ENCODE measurements around the gene CD109. TPM values are rescaled to one million over a fixed set of nuclear protein-coding genes. Genes with fewer than 3 reads are reported as not detected.
A peak's percentile ranks its signal among the peaks of the same experiment; 100 is the strongest.
"Not testable (repeated sequence)": the region's sequence is repeated elsewhere in the genome, so short reads cannot be mapped to it uniquely, and the experiment has no call there.

The CD109 gene
- total RNA-seq, 3 donors from 2014 or later: 10.2 to 16.8 (median 13.3) TPM

DNA sequence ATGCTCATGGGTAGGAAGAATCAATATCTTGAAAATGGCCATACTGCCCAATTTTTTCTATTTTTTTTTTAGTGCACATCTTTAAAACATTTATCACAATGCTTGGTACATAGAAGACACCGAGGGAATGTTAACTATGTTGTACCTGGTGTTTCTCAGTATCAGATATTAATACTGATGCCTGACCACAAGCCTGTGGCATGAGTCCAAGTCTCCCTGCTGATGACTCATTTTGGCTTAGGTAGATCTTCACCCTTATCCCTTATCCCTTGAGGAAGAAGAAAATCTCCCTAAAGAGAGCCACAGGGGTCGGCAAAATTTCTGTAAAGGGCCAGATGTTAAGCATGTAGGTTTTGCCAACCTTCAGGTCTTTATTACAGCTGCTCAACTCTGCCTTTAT, 14.5 kb downstream of the CD109 start:
- Histone ChIP-seq H3K4me1 (no peaks in the 10 kb centered on the region), H3K27me3 (no peaks in the 10 kb centered on the region), H3K9me3 (no peaks in the 10 kb centered on the region), H3K4me3 (no peak overlapping the region), H3K27ac (no peak overlapping the region), H3K36me3 (no peaks in the 10 kb centered on the region)
- no peak for TF ChIP-seq POLR2AphosphoS5 (IDR thresholded peaks at IDR 0.05)
- no peak for TF ChIP-seq POLR2A (IDR thresholded peaks at IDR 0.05)
- no peak for TF ChIP-seq CTCF (IDR thresholded peaks at IDR 0.05)
- intact Hi-C loops (cut with DNase I; ENCODE audit: low total_unique reads): no loop called here
- peak in 1 of 2 donors; percentile 26 for DNase-seq (ENCODE audit: low spot score in 2 of 2)

DNA sequence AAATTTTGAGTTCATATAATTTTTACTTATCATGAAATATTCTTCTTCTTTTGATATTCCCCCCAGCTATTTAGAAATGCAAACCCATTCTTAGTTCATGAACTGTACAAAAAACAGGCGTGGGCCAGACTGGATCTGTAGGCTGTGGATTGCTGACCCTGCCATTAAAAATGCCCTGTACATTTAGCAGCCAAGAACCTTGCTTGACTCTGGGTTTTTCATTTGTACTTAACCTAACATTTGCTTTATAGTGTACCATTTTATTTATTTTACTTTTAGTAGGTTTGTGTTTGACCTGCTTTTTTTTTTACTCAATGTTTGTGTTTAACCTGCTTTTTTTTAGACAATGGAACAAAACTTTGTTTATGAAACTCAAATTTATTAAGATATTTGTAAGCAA, 14.9 kb downstream of the CD109 start:
- Histone ChIP-seq H3K27ac (no peak overlapping the region), H3K4me1 (no peaks in the 10 kb centered on the region)
- TF ChIP-seq POLR2A (IDR thresholded peaks at IDR 0.05): no peak
- no peak for TF ChIP-seq POLR2AphosphoS5 (IDR thresholded peaks at IDR 0.05)
- TF ChIP-seq CTCF (IDR thresholded peaks at IDR 0.05): no peak

DNA sequence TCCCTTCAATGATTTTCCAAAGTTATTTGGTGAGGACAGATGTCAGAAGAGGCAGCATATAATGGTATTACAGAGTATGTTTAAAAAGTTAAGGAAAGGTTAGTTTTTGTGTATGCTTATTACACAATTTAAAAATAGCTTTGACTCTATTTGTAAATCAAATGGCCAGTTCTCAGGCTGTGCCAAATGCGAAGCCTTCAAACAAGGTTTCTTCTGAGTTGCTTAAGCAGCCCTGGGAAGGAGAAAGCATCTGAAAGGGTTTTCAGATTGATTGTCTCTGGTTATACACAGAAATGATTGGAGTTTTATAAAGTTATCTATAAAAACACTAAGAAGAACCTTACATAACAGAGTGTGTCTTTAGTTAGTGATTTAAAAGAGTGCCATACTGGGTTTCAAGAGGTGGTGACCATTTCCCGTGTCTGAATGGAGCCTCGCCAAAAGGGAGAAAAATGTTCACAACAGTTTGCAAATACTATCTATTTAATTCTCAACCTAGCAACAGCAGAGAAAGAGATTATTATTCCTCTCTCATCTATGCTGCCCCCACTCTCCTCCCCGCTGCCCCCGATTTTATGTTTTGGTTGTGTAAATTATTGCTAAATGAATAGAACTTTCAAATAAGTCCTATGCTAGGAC, 16.7 kb downstream of the CD109 start:
- intact Hi-C loops (cut with DNase I; ENCODE audit: low total_unique reads): no loop called here
- Histone ChIP-seq H3K4me3 (no peak overlapping the region), H3K27me3 (no peaks in the 10 kb centered on the region), H3K4me1 (no peaks in the 10 kb centered on the region), H3K36me3 (no peaks in the 10 kb centered on the region), H3K27ac (no peak overlapping the region), H3K9me3 (no peaks in the 10 kb centered on the region)
- no peak for DNase-seq (ENCODE audit: low spot score in 2 of 2)
- TF ChIP-seq POLR2A (IDR thresholded peaks at IDR 0.05) (no peak), POLR2AphosphoS5 (IDR thresholded peaks at IDR 0.05) (no peak), CTCF (IDR thresholded peaks at IDR 0.05) (no peak)

More for the DNA sequence above, 14.9 kb downstream of the CD109 start:
- Histone ChIP-seq H3K27me3 (no peaks in the 10 kb centered on the region), H3K36me3 (no peaks in the 10 kb centered on the region), H3K9me3 (no peaks in the 10 kb centered on the region), H3K4me3 (no peak overlapping the region)
- intact Hi-C loops (cut with DNase I; ENCODE audit: low total_unique reads): no loop called here
- no peak for DNase-seq (ENCODE audit: low spot score in 2 of 2)

- intact Hi-C loops (cut with DNase I; ENCODE audit: low total_unique reads): no loop called here
- Histone ChIP-seq H3K4me3 (no peak overlapping the region), H3K36me3 (no peaks in the 10 kb centered on the region), H3K27ac (peak overlapping the region in 1 of 2 donors; percentile 38), H3K27me3 (no peaks in the 10 kb centered on the region), H3K4me1 (no peaks in the 10 kb centered on the region), H3K9me3 (no peaks in the 10 kb centered on the region)
- no peak for DNase-seq (ENCODE audit: low spot score in 2 of 2)
- TF ChIP-seq POLR2AphosphoS5 (IDR thresholded peaks at IDR 0.05) (no peak), CTCF (IDR thresholded peaks at IDR 0.05) (no peak), POLR2A (IDR thresholded peaks at IDR 0.05) (no peak)
Observed at GRCh38 chr6:73713426-73714147, 17.6 kb downstream of the CD109 start.

DNA sequence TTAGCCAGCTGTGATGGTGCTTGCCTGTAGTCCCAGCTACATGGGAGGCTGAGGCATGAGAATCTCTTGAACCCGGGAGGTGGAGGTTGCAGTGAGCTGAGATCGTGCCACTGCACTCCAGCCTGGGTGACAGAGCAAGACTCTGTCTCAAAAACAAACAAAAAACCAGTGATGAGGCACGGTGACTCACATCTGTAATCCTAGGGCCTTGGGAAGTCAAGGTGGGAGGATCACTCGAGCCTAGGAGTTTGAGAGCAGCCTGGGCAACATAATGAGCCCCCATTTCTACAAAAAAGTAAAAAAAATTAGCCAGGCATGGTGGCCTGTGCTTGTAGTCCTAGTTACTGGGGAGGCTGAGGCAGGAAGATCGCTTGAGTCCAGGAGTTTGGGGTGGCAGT, 19.1 kb downstream of the CD109 start:
- H3K4me1 ChIP-seq; H3K9me3 ChIP-seq; H3K27me3 ChIP-seq; intact Hi-C loops (cut with DNase I; ENCODE audit: low total_unique reads); H3K4me3 ChIP-seq; DNase-seq (ENCODE audit: low spot score in 2 of 2); H3K36me3 ChIP-seq; H3K27ac ChIP-seq: not testable (repeated sequence)
